HG03558 (cell line): ENCODE data around the gene KNG1.
"Not testable (repeated sequence)": the region's sequence is repeated elsewhere in the genome, so short reads cannot be mapped to it uniquely, and the experiment has no call there.

Source experiments
- ATAC-seq: cut with Tn5 transposase; IDR thresholded peaks from one replicate; pipeline ENCODE4 v1.9.1; 2021; ENCODE audit warnings: moderate number of reproducible peaks; ENCODE audit not compliant: unreplicated experiment; ENCODE audit errors: extremely low read depth

Gene KNG1

DNA sequence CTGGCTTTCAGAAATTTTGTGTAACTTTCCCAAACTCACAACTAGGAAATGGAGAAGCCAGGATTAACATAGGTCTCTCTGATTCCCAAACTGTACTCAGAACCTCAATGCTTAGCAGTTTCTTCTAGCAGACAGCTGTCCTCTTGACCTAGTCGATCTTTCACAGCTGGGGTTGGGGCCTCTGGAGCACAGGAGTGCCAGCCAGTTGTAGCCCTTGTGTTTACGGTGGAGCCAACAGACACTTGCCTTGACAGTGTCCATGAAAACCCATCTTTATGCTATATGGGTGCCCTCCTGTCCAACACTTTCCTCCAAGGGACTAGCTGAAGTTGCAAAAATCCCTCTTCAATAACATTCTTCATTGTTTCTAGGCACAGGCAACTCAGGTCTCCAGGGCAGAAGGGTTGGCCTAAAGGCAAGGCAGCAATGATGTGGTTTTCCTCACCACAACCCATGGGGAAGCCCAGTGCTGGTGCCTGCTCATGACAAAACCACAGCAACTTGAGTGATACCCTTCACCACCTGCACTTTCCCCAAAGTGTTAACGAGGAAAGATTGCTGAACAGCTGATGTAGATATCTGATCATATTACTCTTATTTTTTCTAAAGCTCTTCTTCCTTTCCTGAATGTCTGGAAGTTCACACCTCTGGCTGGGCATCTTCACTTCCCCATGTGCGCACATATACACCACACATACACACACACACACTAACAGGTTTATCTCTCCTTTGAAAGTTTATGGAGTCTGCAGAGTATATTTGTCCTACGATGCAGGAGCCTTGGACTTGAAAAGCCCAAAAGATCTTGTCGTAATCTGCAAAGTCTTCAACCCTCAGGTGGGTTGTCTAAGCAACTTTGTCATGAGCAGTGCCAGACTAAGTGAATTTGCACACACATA, 11.0 kb upstream of the KNG1 start:
- no peak for ATAC-seq

DNA sequence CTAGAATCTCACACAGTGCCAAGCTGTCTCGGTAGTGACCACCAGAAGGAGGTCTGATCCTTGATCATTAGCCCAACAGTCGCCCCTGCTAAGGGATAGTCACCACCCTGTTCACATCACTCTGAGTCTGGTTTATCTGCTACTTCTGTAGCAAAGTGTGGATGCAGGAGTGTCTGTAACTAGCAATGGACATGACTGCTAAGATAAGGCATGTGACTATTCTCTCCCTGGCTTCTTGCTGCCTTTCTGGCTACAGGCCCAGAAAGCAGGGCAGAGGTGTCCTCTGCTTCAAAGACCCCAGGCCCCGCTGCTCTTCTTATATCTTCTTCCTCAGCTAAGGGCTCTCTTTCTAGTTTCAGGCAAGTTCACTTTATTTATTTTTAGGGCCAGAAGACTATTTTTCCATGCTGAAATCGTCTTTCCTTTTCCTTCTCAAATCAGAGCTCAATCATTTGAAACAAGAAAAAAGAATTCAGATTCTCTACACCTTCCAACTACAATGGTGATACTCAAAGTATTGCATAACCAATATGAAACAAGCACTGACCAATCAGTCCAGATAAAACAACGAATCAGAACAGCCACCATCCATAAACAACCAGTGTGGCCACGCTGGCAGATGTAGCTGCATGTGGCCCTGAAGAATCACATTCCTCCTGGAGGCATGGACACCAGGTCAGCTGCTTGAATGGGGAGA, 8.0 kb upstream of the KNG1 start:
- ATAC-seq, result no peak

DNA sequence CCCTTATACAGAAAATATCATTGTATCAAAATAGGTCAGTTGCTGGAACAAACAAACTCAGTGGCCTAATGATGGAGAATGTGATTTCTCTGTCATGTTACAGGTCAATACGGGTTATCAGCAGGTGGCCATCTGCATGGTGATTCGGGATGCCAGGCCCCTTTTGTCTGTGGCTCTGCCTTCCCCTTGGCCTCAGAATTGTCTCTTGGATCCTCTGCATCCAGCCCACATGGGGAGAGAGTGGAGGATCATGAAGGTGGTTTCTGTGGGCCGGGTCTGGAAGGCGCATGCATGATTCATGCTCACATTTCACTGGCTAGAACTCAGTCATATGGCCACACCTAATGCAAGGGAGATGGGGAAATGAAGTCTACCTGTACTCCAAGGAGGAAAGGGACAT, 6.5 kb upstream of the KNG1 start:
- not testable (repeated sequence) for ATAC-seq

DNA sequence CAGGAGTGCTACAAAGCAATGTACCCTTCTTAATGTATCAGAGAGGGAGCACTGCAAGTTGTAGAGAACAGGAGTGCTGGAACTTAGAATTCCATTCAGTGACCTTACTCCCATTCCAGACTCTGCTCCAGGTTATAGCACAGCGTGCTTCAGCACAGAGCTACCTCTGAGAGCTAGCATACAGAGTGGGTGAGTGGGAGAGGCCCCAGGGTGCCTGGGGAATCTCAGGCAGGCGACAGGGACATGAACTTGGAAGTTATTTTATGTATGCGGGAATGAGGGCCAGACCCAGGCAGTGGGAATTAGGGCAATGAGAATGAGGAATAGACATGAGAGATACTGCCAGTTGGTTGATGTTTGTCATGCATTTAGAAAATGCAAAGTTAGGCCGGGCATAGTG, 3.7 kb upstream of the KNG1 start:
- no peak for ATAC-seq

DNA sequence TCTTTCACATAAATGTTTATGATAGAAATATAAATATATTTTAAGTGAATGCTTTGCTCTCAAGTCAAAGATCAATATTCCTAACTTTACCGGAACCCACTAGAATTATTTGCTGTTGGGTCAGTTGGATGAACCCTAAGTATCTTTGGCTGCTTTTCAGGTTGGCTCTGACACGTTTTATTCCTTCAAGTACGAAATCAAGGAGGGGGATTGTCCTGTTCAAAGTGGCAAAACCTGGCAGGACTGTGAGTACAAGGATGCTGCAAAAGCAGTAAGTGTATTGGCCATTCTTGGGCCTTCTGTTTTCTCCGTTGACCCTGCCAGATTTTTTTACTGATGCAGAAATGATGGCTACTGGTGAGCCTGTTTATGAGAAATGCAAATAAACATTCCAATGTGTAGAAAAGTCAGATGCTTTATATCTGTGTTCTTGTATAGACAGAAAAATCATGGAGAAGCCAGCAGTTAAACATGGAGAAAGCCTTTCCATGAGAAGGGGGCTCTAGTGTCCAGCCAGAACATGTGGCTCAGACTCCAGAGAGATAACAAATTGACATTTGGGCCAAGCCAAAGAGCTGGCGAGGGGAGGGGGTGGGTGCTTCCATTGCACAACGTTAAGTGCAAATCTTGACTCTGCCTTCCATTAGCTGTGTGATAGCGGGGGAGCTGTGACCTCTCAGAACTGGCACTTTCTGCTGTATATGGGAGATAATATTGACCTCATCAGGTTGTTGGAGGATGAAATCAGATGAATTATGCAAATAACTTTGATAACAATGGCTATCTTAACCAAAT, 3.0 kb downstream of the KNG1 start:
- ATAC-seq, result no peak

DNA sequence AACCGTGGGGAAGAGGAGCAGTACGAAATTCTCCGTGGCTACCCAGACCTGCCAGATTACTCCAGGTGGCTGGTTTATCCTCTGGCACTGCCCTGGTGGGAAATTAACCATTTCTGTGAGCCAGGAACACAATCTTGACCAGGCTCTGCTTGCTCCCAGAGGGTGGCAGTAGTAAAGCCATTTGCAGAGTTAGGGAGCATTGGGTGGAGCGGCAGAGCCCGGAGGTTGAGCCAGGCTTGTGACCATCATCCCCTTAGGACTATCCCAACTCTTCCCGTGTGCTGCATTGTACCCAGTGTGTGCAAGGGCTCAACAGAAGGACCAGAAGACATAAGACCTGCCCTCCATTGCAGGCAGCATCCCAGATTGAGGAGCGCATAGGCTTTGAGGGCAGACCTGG, 5.3 kb downstream of the KNG1 start:
- no peak for ATAC-seq

DNA sequence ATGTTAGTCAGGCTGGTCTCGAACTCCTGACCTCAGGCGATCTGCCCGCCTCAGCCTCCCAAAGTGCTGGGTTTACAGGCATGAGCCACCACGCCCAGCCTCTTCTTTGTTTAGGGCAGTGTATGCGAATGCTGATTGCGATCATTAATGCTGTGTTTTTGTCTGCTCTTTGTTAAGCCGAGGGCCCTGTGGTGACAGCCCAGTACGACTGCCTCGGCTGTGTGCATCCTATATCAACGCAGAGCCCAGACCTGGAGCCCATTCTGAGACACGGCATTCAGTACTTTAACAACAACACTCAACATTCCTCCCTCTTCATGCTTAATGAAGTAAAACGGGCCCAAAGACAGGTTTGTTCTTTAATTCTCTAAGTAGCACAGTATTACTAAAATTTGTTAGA, 7.8 kb downstream of the KNG1 start:
- no peak for ATAC-seq

DNA sequence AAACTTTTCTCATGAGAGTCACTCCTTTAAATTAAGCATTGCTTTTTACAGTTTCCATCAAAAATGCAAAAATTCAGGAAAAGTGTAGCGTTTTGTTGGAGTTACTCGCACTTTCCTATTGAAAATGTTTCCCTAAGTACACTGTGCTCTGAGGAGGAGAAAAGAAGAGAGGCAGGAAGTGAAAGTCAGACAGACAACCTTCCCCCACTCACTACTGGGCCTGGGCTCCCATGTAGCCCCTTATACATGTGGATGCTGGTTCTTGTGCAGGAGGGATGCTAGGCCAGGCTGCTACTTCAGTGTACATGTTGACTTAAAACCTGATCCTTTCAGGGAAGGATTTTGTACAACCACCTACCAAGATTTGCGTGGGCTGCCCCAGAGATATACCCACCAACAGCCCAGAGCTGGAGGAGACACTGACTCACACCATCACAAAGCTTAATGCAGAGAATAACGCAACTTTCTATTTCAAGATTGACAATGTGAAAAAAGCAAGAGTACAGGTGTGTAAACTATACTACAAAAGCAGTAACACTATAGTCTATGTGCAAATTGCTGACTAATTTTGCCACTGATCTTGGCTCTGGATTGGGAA, 15.1 kb downstream of the KNG1 start:
- no peak for ATAC-seq

DNA sequence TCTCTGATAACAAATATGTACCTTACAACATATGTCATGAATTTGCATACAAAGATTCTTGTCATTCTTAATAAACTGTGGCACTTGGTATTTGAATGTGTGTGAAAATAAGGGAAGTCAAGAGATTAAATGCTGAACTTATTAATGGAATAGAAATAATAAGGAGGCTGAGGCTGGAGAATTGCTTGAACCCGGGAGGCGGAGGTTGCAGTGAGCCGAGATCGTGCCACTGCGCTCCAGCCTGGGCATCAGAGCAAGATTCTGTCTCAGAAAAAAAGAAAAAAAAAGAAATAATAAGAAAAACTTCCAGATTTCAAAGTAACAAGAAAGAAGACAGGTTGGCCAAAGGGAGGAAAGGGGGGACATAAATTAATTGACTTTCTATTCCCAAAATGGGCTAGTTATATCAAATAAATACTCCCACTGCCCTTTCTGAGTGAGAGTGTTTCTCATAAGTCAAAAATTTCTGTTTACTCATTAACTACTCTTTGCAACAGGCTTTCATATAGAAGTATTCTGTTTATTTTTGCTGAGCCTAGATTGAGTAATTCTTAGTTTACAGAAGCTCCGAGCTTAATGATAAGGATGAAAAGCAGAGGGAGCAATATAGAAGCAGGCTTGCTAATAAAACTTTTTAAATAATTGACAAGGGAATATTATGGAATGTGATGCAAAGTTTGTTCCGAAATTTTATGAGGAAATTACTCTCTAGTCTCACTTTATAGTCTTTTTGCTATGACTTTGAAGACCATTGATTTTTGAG, 25.6 kb downstream of the KNG1 start:
- no peak for ATAC-seq

DNA sequence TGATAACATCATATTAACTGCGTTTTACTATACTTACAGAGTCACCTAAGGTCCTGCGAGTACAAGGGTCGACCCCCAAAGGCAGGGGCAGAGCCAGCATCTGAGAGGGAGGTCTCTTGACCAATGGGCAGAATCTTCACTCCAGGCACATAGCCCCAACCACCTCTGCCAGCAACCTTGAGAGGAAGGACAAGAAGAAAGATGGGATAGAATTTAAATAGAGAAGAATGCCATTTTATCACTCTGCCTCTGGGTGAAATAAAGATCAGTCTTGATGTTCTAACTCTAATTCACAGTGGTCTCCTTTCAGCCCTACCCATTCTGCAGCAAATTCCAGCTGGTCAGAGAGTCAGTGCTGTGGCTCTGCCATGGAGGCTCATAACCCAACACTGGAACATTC, 26.5 kb downstream of the KNG1 start:
- ATAC-seq, result no peak

DNA sequence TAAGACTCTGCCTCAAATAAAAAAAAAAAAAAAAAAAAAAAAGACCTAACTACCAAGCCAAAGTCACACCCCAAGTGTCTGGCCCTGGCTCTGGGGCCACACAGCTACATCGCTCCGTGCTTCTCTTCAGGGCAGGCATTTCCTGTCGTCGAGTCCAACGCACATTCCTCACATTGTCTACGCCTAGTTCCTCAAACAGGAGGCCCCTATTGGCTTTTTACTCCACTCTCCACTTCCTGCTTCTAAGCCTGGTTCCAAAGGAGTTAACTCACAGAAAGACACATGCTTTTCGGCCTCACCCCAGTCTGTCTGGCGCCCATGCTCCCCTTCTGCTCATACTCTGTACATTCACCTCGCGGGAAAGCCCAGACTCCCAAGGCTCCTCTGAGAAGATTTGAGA, 28.8 kb downstream of the KNG1 start:
- ATAC-seq, result no peak

DNA sequence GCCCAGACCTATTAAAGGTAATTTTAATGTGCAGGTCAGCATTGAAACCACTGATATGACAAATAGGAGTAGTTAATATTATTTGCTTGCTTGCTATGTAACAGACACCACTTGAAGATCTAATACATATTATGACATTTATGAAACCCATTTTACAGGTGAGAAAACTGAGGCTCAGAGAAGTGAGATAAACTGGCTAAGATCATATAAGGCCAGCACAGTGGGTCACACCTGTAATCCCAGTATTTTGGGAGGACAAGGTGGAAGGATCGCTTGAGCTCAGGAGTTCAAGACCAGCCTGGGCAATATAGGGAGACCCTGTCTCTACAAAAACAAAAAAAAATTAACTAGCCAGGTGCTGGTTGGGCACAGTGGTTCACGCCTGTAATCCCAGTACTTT, 33.2 kb downstream of the KNG1 start:
- ATAC-seq, result no peak

DNA sequence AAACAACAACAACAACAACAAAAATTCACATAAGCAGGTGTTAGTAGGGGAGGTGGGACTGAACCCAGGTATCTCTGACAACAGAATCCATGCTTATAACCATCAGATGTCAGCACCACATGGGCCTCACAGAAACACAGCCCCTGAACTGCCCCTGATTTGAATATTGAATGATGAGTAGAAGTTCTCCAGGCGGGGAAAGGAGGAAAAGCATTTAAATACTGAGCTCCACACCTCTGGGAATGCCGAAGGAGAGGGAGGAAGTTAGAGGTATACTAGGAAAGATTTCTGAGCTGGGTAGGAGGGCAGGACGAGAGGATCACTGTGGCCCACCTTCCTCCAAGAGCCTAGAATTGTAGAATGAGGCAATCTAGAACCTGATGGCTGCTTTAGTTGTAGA, 34.3 kb downstream of the KNG1 start:
- ATAC-seq, result no peak

DNA sequence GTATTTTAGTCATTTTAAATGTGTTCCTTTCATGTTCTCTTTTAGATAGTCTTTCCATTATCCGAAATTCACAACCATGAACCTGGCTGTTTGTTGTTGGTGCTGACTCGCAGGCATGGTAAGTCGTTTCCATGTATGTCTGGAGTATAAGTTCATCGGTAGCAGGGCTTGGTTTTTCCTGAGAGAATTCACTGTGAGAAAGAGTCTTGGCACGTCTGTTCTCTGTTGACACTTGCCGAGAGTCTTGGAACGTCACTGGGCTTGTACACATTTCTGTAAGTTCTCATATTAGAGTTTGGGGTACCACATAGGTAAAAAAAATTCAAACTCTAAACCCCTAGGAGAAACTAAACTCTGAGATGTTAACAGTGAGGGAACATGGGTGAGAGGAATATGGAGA, 36.8 kb downstream of the KNG1 start:
- ATAC-seq, result no peak

DNA sequence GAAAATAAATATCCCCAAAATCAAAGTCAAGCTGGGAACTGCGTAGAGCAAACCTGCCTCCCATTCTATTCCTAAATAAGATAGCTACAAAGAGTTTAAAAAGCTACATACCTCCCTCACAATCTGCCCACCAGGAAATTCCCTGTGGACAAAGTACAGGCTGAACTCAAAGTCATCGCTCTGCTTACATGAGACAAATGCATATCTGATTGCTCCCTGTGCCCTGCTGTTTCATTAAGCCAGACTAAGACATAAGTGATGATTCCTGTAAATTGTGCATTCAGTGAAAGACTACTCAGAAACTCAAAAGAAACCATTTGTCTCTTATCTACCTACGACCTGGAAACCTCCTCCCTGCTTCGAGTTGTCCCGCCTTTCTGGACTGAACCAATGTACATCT, 37.7 kb downstream of the KNG1 start:
- ATAC-seq, result no peak

DNA sequence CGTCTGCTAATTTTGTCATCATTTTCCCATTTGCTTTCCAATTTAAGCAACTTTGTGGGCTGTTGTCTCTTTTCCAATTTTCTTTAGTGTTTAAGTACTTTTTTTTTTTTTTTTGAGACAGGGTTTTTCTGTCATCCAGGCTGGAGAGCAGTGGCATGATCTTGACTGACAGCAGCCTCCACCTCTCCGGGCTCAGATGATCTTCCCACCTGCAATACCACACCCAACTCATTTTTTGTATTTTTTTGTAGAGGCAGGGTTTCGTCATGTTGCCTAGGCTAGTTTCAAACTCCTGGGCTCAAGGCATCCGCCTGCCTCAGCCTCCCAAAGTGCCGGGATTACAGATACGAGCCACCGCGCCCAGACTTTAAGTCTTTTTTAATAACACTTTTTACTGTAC, 40.1 kb downstream of the KNG1 start:
- no peak for ATAC-seq

DNA sequence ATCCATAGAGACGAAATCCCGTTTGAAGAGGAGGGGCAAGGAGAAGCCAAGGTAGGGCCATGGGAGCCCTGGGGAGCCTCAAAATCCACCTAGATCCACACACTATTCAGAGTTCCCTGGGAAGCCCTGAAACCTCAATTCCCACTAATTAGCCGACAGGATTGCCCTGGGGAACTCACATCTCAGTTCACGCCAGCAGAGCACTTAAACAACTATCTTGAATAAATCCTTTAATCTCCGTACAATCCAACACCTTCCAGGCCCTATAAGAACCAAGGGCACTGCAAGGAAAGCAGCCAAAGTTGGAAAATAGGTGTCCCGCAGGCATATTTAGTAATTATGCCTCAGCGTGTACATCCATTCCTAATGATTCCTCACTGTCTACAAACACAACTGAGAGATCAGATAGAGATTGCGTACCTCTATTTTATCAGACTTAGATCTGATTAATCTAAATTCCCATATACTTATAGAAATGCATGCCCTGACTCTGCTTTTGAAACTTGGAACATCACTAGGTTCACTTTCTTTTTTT, 40.6 kb downstream of the KNG1 start:
- no peak for ATAC-seq

DNA sequence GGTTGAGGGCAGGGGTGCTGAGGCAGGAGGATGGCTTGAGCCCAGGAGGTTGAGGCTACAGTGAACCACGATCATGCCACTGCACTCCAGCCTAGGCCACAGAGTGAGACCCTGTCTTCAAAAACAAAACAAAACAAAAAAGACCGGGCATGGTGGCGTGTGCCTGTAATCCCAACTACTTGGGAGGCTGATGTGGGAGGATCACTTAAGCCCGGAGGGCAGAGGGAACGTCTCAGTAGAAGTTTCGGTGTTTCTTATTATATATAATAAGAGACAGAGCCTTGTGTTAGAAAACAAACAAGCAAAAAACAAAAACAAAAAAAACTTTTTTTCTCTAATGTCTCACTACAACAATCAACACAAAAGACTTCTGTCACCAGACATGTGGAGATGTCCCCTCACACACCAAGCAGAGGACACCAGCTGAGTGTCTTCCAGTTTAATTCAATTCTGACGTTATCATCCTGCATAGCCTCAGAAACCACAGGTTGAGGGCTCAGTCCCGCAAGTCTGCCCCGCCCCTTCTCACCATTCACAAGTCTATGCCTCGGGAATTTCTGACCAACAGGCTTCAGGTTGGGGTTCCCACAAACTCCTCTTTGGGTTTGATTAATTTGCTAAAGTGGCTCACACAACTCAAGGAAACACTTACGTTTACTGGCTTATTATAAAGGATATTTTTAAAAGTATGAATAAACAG, 42.2 kb downstream of the KNG1 start:
- no peak for ATAC-seq
